ENCODE results near the gene RARA.

GRCh38 chr17:40364906-40365305 is 55.9 kb downstream of the RARA start:
- TF ChIP-seq CTCF (conservative IDR thresholded peaks at IDR 0.05; ENCODE audit: low read length) = no peak
- TF ChIP-seq EZH2phosphoT487 (IDR thresholded peaks at IDR 0.05; ENCODE audit: borderline replicate concordance) = no peak
